Measurements from ENCODE around the gene SKAP1. TPM values are rescaled to one million over a fixed set of nuclear protein-coding genes. Genes with fewer than 3 reads are reported as not detected.

The SKAP1 gene
- total and polyA plus RNA-seq, 4 donors = 1.4 to 4.9 (median 2.5) TPM

GRCh38 chr17:48148854-48149786, 280.9 kb downstream of the SKAP1 start:
- H3K4me3 ChIP-seq = no peak overlapping the region
- no peak for TF ChIP-seq CTCF (IDR thresholded peaks at IDR 0.05; ENCODE audit: control extremely low read depth, extremely low read depth)
- H3K9me3 ChIP-seq (ENCODE audit: control insufficient read depth in 4 of 4, insufficient read depth in 3 of 4, low read length in 3 of 4) = no peaks in the 10 kb centered on the region
- H3K4me1 ChIP-seq (ENCODE audit: control insufficient read depth in 5 of 5, insufficient read depth in 5 of 5, low read length in 5 of 5) = no peaks in the 10 kb centered on the region
- no peak overlapping the region for H3K27ac ChIP-seq (ENCODE audit: low read depth in 1 of 2, low read length in 1 of 2)
- no peaks in the 10 kb centered on the region for H3K36me3 ChIP-seq (ENCODE audit: control insufficient read depth in 4 of 4, insufficient read depth in 4 of 4, low read length in 4 of 4)
- ATAC-seq (ENCODE audit: insufficient read depth, low FRiP score) (no peak), DNase-seq (peak in 2 of 3 donors; percentile 25 to 55)
- WGBS, 2 donors = 53 to 65% methylated on average over 16 of the region's 16 CpGs
- no peak overlapping the region for H3K9ac ChIP-seq (ENCODE audit: insufficient read depth in 1 of 2, low read length in 2 of 2)
- peaks cover 0 to 79% (median 49%) of the 10 kb centered on the region in 3 donors for H3K27me3 ChIP-seq (ENCODE audit: control insufficient read depth in 3 of 3, insufficient read depth in 3 of 3, low read length in 2 of 3)

GRCh38 chr17:48148029-48148770, 281.8 kb downstream of the SKAP1 start:
- 68 to 73% methylated on average over 14 of the region's 14 CpGs for WGBS, 2 donors
- no peak for DNase-seq
- H3K27me3 ChIP-seq (ENCODE audit: control insufficient read depth in 3 of 3, insufficient read depth in 3 of 3, low read length in 2 of 3) = peaks cover 0 to 79% (median 56%) of the 10 kb centered on the region in 3 donors

GRCh38 chr17:48144976-48145798, 284.8 kb downstream of the SKAP1 start:
- WGBS, 2 donors = 96 to 99% methylated on average over 3 of the region's 3 CpGs
- H3K4me3 ChIP-seq = no peak overlapping the region
- no peak for DNase-seq
- no peak for ATAC-seq (ENCODE audit: insufficient read depth, low FRiP score)
- peaks cover 0 to 1% (median 0%) of the 10 kb centered on the region in 5 donors for H3K4me1 ChIP-seq (ENCODE audit: control insufficient read depth in 5 of 5, insufficient read depth in 5 of 5, low read length in 5 of 5)
- no peak overlapping the region for H3K27ac ChIP-seq (ENCODE audit: low read depth in 1 of 2, low read length in 1 of 2)
- H3K36me3 ChIP-seq (ENCODE audit: control insufficient read depth in 4 of 4, insufficient read depth in 4 of 4, low read length in 4 of 4) = no peaks in the 10 kb centered on the region
- H3K9ac ChIP-seq (ENCODE audit: insufficient read depth in 1 of 2, low read length in 2 of 2) = no peak overlapping the region
- no peak for TF ChIP-seq CTCF (IDR thresholded peaks at IDR 0.05; ENCODE audit: control extremely low read depth, extremely low read depth)
- peaks cover 0 to 49% (median 35%) of the 10 kb centered on the region in 3 donors for H3K27me3 ChIP-seq (ENCODE audit: control insufficient read depth in 3 of 3, insufficient read depth in 3 of 3, low read length in 2 of 3)
- no peaks in the 10 kb centered on the region for H3K9me3 ChIP-seq (ENCODE audit: control insufficient read depth in 4 of 4, insufficient read depth in 3 of 4, low read length in 3 of 4)

More at GRCh38 chr17:48148029-48148770, 281.8 kb downstream of the SKAP1 start:
- Histone ChIP-seq H3K9me3 (ENCODE audit: control insufficient read depth in 4 of 4, insufficient read depth in 3 of 4, low read length in 3 of 4) (no peaks in the 10 kb centered on the region), H3K27ac (ENCODE audit: low read depth in 1 of 2, low read length in 1 of 2) (no peak overlapping the region), H3K9ac (ENCODE audit: insufficient read depth in 1 of 2, low read length in 2 of 2) (no peak overlapping the region), H3K4me1 (ENCODE audit: control insufficient read depth in 5 of 5, insufficient read depth in 5 of 5, low read length in 5 of 5) (no peaks in the 10 kb centered on the region), H3K36me3 (ENCODE audit: control insufficient read depth in 4 of 4, insufficient read depth in 4 of 4, low read length in 4 of 4) (no peaks in the 10 kb centered on the region), H3K4me3 (no peak overlapping the region)
- TF ChIP-seq CTCF (IDR thresholded peaks at IDR 0.05; ENCODE audit: control extremely low read depth, extremely low read depth) = no peak
- ATAC-seq (ENCODE audit: insufficient read depth, low FRiP score) = no peak
